Activated CD8-positive, alpha-beta T cell treated with anti-CD3 and anti-CD28 coated beads for 36 hours (primary cell): ENCODE measurements around the gene EIF4EBP2. TPM values are rescaled to one million over a fixed set of nuclear protein-coding genes. Genes with fewer than 3 reads are reported as not detected.

Experiments
- ATAC-seq: fragments of 200-7000 bp; cut with Tn5 transposase; one replicate; pipeline ENCODE4 v1.10.0; 2021; ENCODE audit warnings: mild to moderate bottlenecking, moderate library complexity
- CTCF ChIA-PET: fragments of 350-600 bp; sonication (Branson Sonifier 250); formaldehyde crosslinking; loops from one replicate; lab custom pipeline; 2021; ENCODE audit warnings: antibody characterized with exemption; lab: Charles Lee
- POLR2A ChIA-PET: fragments of 350-600 bp; sonication (Branson Sonifier 250); formaldehyde crosslinking; loops from one replicate; lab custom pipeline; 2021; ENCODE audit warnings: antibody characterized with exemption; lab: Charles Lee
- DNase-seq: peaks from one replicate; pipeline ENCODE4 v3.0.0-alpha.2; 2020
- H3K27ac Mint-ChIP-seq: one replicate; pipeline ENCODE4 v1.8.0; 2021; ENCODE audit warnings: mild to moderate bottlenecking, mixed read lengths
- H3K27me3 Mint-ChIP-seq: one replicate; pipeline ENCODE4 v1.8.0; 2021; ENCODE audit warnings: mixed read lengths
- H3K36me3 Mint-ChIP-seq: one replicate; pipeline ENCODE4 v1.8.0; 2021; ENCODE audit warnings: low read depth, mixed read lengths
- H3K4me1 Mint-ChIP-seq: one replicate; pipeline ENCODE4 v1.8.0; 2021; ENCODE audit warnings: low read depth, mixed read lengths
- H3K4me3 Mint-ChIP-seq: one replicate; pipeline ENCODE4 v1.8.0; 2021; ENCODE audit warnings: mild to moderate bottlenecking, moderate library complexity, mixed read lengths
- H3K9me3 Mint-ChIP-seq: one replicate; pipeline ENCODE4 v1.8.0; 2021; ENCODE audit warnings: mixed read lengths
- CTCF ChIP-seq: fragments of 200-600 bp; IDR thresholded peaks from one replicate; pipeline ENCODE4 v1.8.0; 2022; ENCODE audit warnings: antibody characterized with exemption, mild to moderate bottlenecking
- intact Hi-C: fragments of 100-400 bp; cut with micrococcal nuclease; formaldehyde crosslinking; loops from one replicate; pipeline ENCODE4 v1.10.0; 2022
- total RNA-seq, 2 experiments: library from RNA; stranded (reverse); gene quantifications; one replicate each; pipeline ENCODE4 v1.2.3, GENCODE V29; 2021

EIF4EBP2 gene
- total RNA-seq, 2 experiments from 2014 or later, result 23.5 to 24.0 TPM

- no peaks in the 10 kb centered on the region for H3K9me3 Mint-ChIP-seq
- ChIA-PET POLR2A (interaction anchor here (0.9 kb wide), 1 partner anchor 17 kb away, joined by 3 read pairs; no protein-coding TSS in a partner anchor), CTCF (interaction anchor here (0.7 to 1.4 kb wide), 4 partner anchors 17 to 202 kb away, joined by 3 to 7 read pairs (median 4); no protein-coding TSS in a partner anchor)
- peaks cover 26% of the 10 kb centered on the region for H3K36me3 Mint-ChIP-seq
- no peaks in the 10 kb centered on the region for H3K4me1 Mint-ChIP-seq
- no peak for TF ChIP-seq CTCF
- no peaks in the 10 kb centered on the region for H3K27me3 Mint-ChIP-seq
- intact Hi-C loops, result no loop called here
- DNase-seq (no peak), ATAC-seq (no peak)
- no peak overlapping the region for H3K4me3 Mint-ChIP-seq
- no peak overlapping the region for H3K27ac Mint-ChIP-seq
Measured at GRCh38 chr10:70424320-70424719, 20.4 kb downstream of the EIF4EBP2 start.

DNA sequence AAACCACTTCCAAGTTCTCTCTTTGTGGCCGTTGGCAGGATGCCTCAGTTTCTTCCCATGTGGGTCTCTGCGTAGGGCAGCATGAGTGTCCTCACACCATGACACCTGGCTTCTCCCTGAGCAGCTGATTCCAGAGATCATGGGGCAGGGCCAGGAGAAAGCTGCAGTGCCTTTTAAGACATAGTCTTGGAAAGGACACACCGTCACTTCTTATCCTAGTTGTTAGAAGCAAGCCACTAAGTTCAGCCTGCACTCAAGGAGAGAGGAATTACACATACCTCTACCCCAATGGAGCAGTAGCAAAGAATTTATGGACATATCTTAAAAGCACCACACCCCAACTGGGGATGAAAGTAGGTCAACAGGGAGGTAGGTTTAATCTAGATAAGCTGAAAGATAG is 21.2 kb downstream of the EIF4EBP2 start:
- intact Hi-C loops, result no loop called here
- no peaks in the 10 kb centered on the region for H3K27me3 Mint-ChIP-seq
- peaks cover 24% of the 10 kb centered on the region for H3K36me3 Mint-ChIP-seq
- ChIA-PET POLR2A (interaction anchor here (0.9 to 1.2 kb wide), 2 partner anchors 16 to 20 kb away, joined by 3 to 4 read pairs; no protein-coding TSS in a partner anchor), CTCF (interaction anchor here (0.8 to 1.1 kb wide), 4 partner anchors 10 to 203 kb away, joined by 3 read pairs; no protein-coding TSS in a partner anchor)
- H3K4me3 Mint-ChIP-seq, result no peak overlapping the region
- no peaks in the 10 kb centered on the region for H3K4me1 Mint-ChIP-seq
- ATAC-seq (no peak), DNase-seq (no peak)
- no peak for TF ChIP-seq CTCF
- H3K27ac Mint-ChIP-seq, result no peak overlapping the region
- H3K9me3 Mint-ChIP-seq, result no peaks in the 10 kb centered on the region

DNA sequence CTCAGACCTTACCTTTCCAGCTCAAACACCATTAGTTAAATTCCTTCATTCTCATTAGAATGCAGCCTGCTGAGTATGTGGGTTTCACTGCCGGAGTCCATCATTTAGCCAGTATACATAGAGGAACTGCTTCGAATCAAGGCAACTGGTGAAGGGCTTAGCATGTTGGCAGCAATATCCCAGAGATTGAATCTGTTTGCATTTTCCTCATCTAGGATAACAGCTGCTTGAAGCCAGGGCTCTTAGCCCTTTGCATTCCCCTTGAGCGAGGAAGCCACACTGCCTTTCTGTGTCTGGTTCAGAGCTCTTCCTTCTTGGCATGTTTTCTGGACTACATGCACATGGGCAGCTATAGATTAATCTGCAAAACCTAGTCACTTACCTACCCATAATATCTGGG is 22.9 kb downstream of the EIF4EBP2 start:
- no peak for DNase-seq
- Mint-ChIP-seq H3K27me3 (no peaks in the 10 kb centered on the region), H3K27ac (no peak overlapping the region), H3K4me1 (no peaks in the 10 kb centered on the region), H3K9me3 (no peaks in the 10 kb centered on the region), H3K4me3 (no peak overlapping the region), H3K36me3 (peaks cover 24% of the 10 kb centered on the region)
- no peak for TF ChIP-seq CTCF
- POLR2A ChIA-PET, result no interaction called here
- CTCF ChIA-PET, result interaction anchor here (0.8 kb wide), 1 partner anchor 9 kb away, joined by 3 read pairs; no protein-coding TSS in a partner anchor
- intact Hi-C loops, result no loop called here
- no peak for ATAC-seq

DNA sequence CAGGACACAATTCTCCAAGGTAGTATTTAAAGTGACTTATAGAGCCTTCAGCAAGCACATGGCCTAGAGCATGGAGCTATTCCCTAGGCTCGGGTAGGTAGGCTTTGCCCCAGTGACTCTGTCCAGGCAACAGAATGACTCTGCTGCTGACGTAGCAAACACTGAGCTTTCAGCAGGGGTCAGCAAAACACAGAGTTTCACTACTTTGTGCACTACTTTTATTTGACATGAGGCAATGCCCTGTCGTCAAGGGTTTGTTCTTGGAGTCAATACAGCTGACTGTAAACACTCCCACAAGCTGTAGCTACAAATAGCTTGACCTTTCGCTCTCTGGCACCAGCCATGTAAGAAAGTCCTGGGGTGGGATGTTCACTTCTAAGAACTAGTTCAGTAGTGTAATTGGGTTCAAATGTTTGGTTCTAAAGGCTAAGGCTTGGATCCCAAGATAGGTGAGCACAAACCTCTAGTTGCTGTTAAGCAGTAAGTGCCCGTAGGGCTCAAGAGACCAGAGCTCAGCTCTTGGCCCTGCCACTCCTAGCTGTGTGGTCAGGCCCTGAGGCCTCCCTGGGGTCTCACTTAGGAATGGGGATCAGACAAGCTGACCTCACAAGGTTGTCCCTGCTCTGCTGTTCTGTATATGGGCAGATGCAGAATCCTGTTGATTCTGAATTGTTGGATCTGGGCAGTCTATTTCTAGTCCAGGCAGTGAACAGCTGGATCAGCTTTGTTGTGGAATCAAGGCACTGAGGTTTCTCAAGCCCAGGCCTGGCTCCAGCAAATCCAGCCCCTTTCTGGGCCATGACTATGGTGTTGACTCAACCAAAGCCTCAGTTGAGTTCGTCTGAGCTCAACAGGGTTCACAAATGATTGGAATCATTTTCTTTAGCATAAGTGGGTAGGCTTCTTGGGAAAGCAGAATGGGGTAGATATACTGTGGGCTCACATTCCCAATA is 26.8 kb downstream of the EIF4EBP2 start:
- Mint-ChIP-seq H3K4me3 (no peak overlapping the region), H3K27ac (no peak overlapping the region), H3K9me3 (no peaks in the 10 kb centered on the region), H3K27me3 (no peaks in the 10 kb centered on the region), H3K36me3 (peaks cover 2% of the 10 kb centered on the region), H3K4me1 (peaks cover 9% of the 10 kb centered on the region)
- CTCF ChIA-PET, result interaction anchor here (1.2 to 1.4 kb wide), 4 partner anchors 9 to 854 kb away, joined by 3 read pairs; no protein-coding TSS in a partner anchor
- POLR2A ChIA-PET, result interaction anchor here (0.9 kb wide), 1 partner anchor 36 kb away, joined by 3 read pairs; no protein-coding TSS in a partner anchor
- no peak for DNase-seq
- ATAC-seq, result no peak
- intact Hi-C loops, result no loop called here
- TF ChIP-seq CTCF, result no peak

DNA sequence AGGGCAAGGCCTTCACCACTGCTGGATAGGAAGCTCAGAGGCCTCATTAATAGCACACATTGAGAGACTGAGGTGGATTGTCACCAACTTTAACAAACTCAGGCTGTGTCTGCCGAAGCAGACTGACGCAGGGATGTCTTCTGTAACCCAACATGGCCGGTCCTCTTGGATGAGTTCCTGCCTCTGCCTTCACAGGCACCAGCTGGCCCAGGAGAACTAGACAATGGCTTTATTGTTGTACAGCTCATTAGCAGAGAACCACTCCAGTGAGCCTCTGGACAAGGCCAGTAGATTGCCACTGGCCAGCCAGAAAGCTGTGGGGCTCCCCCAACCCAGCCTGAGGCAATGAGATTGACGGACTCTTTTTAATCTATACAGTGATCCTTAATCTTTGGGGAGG is 28.2 kb downstream of the EIF4EBP2 start:
- Mint-ChIP-seq H3K4me3 (no peak overlapping the region), H3K36me3 (peaks cover 2% of the 10 kb centered on the region), H3K4me1 (peaks cover 9% of the 10 kb centered on the region), H3K9me3 (no peaks in the 10 kb centered on the region), H3K27ac (no peak overlapping the region), H3K27me3 (no peaks in the 10 kb centered on the region)
- no peak for TF ChIP-seq CTCF
- POLR2A ChIA-PET, result no interaction called here
- CTCF ChIA-PET, result interaction anchor here (1.2 to 1.4 kb wide), 2 partner anchors 68 to 853 kb away, joined by 3 read pairs; no protein-coding TSS in a partner anchor
- intact Hi-C loops, result no loop called here
- no peak for ATAC-seq
- no peak for DNase-seq
